ENCODE results near the gene VPS37C. TPM values are rescaled to one million over a fixed set of nuclear protein-coding genes. Genes with fewer than 3 reads are reported as not detected.

Gene VPS37C
- total and polyA plus RNA-seq, 9 of the 15 experiments (the other 6 are each of a cell fraction or from before 2014, with no cell fraction given): 0.62 to 29.8 (median 11.5) TPM

GRCh38 chr11:61147271-61147670 is 14.0 kb downstream of the VPS37C start:
- ChIA-PET POLR2A (interaction anchor here (1.0 to 2.7 kb wide), 4 partner anchors 8 to 14 kb away, joined by 3 to 11 read pairs (median 6); partner anchors contain the start of gene VPS37C), CTCF (ENCODE audit: low intra/inter-chr PET ratio) (no interaction called here)
- no peak overlapping the region for H3K4me3 ChIP-seq
- H3K9me1 ChIP-seq (ENCODE audit: control insufficient read depth, insufficient read depth, low read length): peaks cover 13% of the 10 kb centered on the region
- H2AFZ ChIP-seq (ENCODE audit: low read depth, low read length): no peak overlapping the region
- no peak for ATAC-seq
- BruUV-seq (replicated peaks): no TSS peak
- H3K36me3 ChIP-seq (ENCODE audit: control insufficient read depth, insufficient read depth, low read length): peaks cover 10% of the 10 kb centered on the region; the same call in 2 of the 3 replicates
- H3K27me3 ChIP-seq (ENCODE audit: control insufficient read depth in 2 of 2, insufficient read depth in 2 of 2, low read length in 2 of 2): no peaks in the 10 kb centered on the region
- H3K27ac ChIP-seq (ENCODE audit: extremely low read depth, low read depth, low read length): no peak overlapping the region
- in situ Hi-C loops (cut with MboI): no loop called here
- no peak for DNase-seq (ENCODE audit: extremely low read depth in 1 of 4, low spot score in 3 of 4)
- H3K4me2 ChIP-seq (ENCODE audit: insufficient read depth, low read length): no peak overlapping the region
- 80% methylated on average over 10 of the region's 10 CpGs for WGBS (ENCODE audit: insufficient coverage, low coverage, missing lambda C conversion rate)
- peaks cover 39 to 40% of the 10 kb centered on the region in 2 experiments for H3K4me1 ChIP-seq (replicated peaks in 1 of 2; ENCODE audit: control insufficient read depth in 2 of 2, insufficient read depth in 2 of 2, low read length in 2 of 2)
- peak overlapping the region in 1 of 2 experiments; percentile 32; a peak in 1 of 4 replicates for H3K9ac ChIP-seq (ENCODE audit: insufficient read depth in 1 of 2, low read depth in 2 of 2, low read length in 2 of 2)
- peaks cover 37% of the 10 kb centered on the region for H4K20me1 ChIP-seq (replicated peaks; ENCODE audit: control insufficient read depth, insufficient read depth, low read length)
- FAIRE-seq: no peak
- TF ChIP-seq ASH1L (IDR thresholded peaks at IDR 0.05; ENCODE audit: borderline replicate concordance, low read depth, partially characterized antibody) (no peak), ZNF165 (CRISPR knock-in tag; IDR thresholded peaks at IDR 0.05; ENCODE audit: borderline replicate concordance) (no peak), DACH1 (IDR thresholded peaks at IDR 0.05; ENCODE audit: partially characterized antibody) (no peak), MEIS2 (IDR thresholded peaks at IDR 0.05; ENCODE audit: partially characterized antibody) (no peak), SIRT6 (IDR thresholded peaks at IDR 0.05; ENCODE audit: low read depth, low read length) (no peak), SAFB (IDR thresholded peaks at IDR 0.05; ENCODE audit: borderline replicate concordance, low read depth, low read length) (no peak), ZNF23 (CRISPR knock-in tag; IDR thresholded peaks at IDR 0.05) (no peak)
- H3K79me2 ChIP-seq (ENCODE audit: control insufficient read depth, insufficient read depth, low read length): peaks cover 82% of the 10 kb centered on the region
- H3K9me3 ChIP-seq (replicated peaks; ENCODE audit: control insufficient read depth, insufficient read depth, low read depth, low read length): no peaks in the 10 kb centered on the region
- intact Hi-C loops (cut with micrococcal nuclease): no loop called here

GRCh38 chr11:61146416-61146815 is 14.8 kb downstream of the VPS37C start:
- 85% methylated on average over 7 of the region's 9 CpGs for WGBS (ENCODE audit: insufficient coverage, low coverage, missing lambda C conversion rate)
- Histone ChIP-seq H3K79me2 (ENCODE audit: control insufficient read depth, insufficient read depth, low read length) (peaks cover 80% of the 10 kb centered on the region), H2AFZ (ENCODE audit: low read depth, low read length) (no peak overlapping the region), H3K9ac (ENCODE audit: insufficient read depth in 1 of 2, low read depth in 2 of 2, low read length in 2 of 2) (no peak overlapping the region), H3K9me3 (replicated peaks; ENCODE audit: control insufficient read depth, insufficient read depth, low read depth, low read length) (no peaks in the 10 kb centered on the region), H4K20me1 (replicated peaks; ENCODE audit: control insufficient read depth, insufficient read depth, low read length) (peaks cover 37% of the 10 kb centered on the region), H3K27ac (ENCODE audit: extremely low read depth, low read depth, low read length) (no peak overlapping the region), H3K4me2 (ENCODE audit: insufficient read depth, low read length) (no peak overlapping the region), H3K9me1 (ENCODE audit: control insufficient read depth, insufficient read depth, low read length) (peaks cover 12% of the 10 kb centered on the region), H3K4me3 (no peak overlapping the region), H3K27me3 (ENCODE audit: control insufficient read depth in 2 of 2, insufficient read depth in 2 of 2, low read length in 2 of 2) (no peaks in the 10 kb centered on the region), H3K36me3 (ENCODE audit: control insufficient read depth, insufficient read depth, low read length) (peaks cover 10% of the 10 kb centered on the region; the same call in 2 of the 3 replicates), H3K4me1 (replicated peaks in 1 of 2; ENCODE audit: control insufficient read depth in 2 of 2, insufficient read depth in 2 of 2, low read length in 2 of 2) (peaks cover 31 to 36% of the 10 kb centered on the region in 2 experiments)
- no peak for ATAC-seq
- TF ChIP-seq GTF3C2 (IDR thresholded peaks at IDR 0.05; ENCODE audit: borderline replicate concordance, extremely low read depth, insufficient read length) (no peak), ZNF436 (CRISPR knock-in tag; IDR thresholded peaks at IDR 0.05) (no peak), DEAF1 (CRISPR knock-in tag; IDR thresholded peaks at IDR 0.05) (no peak)
- CTCF ChIA-PET (ENCODE audit: low intra/inter-chr PET ratio): no interaction called here
- POLR2A ChIA-PET: no interaction called here
- in situ Hi-C loops (cut with MboI): no loop called here
- intact Hi-C loops (cut with micrococcal nuclease): no loop called here
- FAIRE-seq: no peak
- DNase-seq (ENCODE audit: extremely low read depth in 1 of 4, low spot score in 3 of 4): no peak
- no TSS peak for BruUV-seq (replicated peaks)
